ENCODE results near the gene RXFP2.
A peak's percentile ranks its signal among the peaks of the same experiment; 100 is the strongest.

RXFP2 gene

GRCh38 chr13:31774186-31774750 lies 34.9 kb downstream of the RXFP2 start:
- DNase-seq (ENCODE audit: extremely low read depth, low read depth): no peak
- no peak overlapping the region for H3K4me3 ChIP-seq (replicated peaks; ENCODE audit: low read depth, low read length)
- TF ChIP-seq CTCF (IDR thresholded peaks at IDR 0.05; ENCODE audit: low read depth, low read length, missing control alignments): no peak

- no peak for DNase-seq (ENCODE audit: extremely low read depth, low read depth)
- H3K4me3 ChIP-seq (replicated peaks; ENCODE audit: low read depth, low read length): no peak overlapping the region
- no peak for TF ChIP-seq CTCF (IDR thresholded peaks at IDR 0.05; ENCODE audit: low read depth, low read length, missing control alignments)
These were observed 35.8 kb downstream of the RXFP2 start for GRCh38 chr13:31775148-31775547.

- H3K4me3 ChIP-seq (replicated peaks; ENCODE audit: low read depth, low read length): no peak overlapping the region
- TF ChIP-seq CTCF (IDR thresholded peaks at IDR 0.05; ENCODE audit: low read depth, low read length, missing control alignments): no peak
- no peak for DNase-seq (ENCODE audit: extremely low read depth, low read depth)
These were observed 36.4 kb downstream of the RXFP2 start for GRCh38 chr13:31775686-31776085.

- no peak for TF ChIP-seq CTCF (IDR thresholded peaks at IDR 0.05; ENCODE audit: low read depth, low read length, missing control alignments)
- no peak overlapping the region for H3K4me3 ChIP-seq (replicated peaks; ENCODE audit: low read depth, low read length)
- DNase-seq (ENCODE audit: extremely low read depth, low read depth): no peak
These were observed 41.7 kb downstream of the RXFP2 start for GRCh38 chr13:31781064-31781463.

GRCh38 chr13:31786011-31786410 lies 46.7 kb downstream of the RXFP2 start:
- DNase-seq (ENCODE audit: extremely low read depth, low read depth): no peak
- no peak for TF ChIP-seq CTCF (IDR thresholded peaks at IDR 0.05; ENCODE audit: low read depth, low read length, missing control alignments)
- no peak overlapping the region for H3K4me3 ChIP-seq (replicated peaks; ENCODE audit: low read depth, low read length)

GRCh38 chr13:31790992-31791391 lies 51.7 kb downstream of the RXFP2 start:
- TF ChIP-seq CTCF (IDR thresholded peaks at IDR 0.05; ENCODE audit: low read depth, low read length, missing control alignments): no peak
- peak; percentile 37 for DNase-seq (ENCODE audit: extremely low read depth, low read depth)
- no peak overlapping the region for H3K4me3 ChIP-seq (replicated peaks; ENCODE audit: low read depth, low read length)

- H3K4me3 ChIP-seq (replicated peaks; ENCODE audit: low read depth, low read length): no peak overlapping the region
- no peak for DNase-seq (ENCODE audit: extremely low read depth, low read depth)
- TF ChIP-seq CTCF (IDR thresholded peaks at IDR 0.05; ENCODE audit: low read depth, low read length, missing control alignments): no peak
These were observed 53.9 kb downstream of the RXFP2 start for GRCh38 chr13:31793246-31793645.
